SKM-1 (cell line): ENCODE results near the gene PROZ.

Experiments used
- DNase-seq: peaks from one replicate; lab custom pipeline; 2025; ENCODE audit not compliant: unreplicated experiment; lab: John Stamatoyannopoulos, UW

Gene PROZ

GRCh38 chr13:113203507-113204377 is 45.3 kb downstream of the PROZ start:
- DNase-seq, result no peak

- DNase-seq, result no peak
Measured at GRCh38 chr13:113204378-113204734, 45.9 kb downstream of the PROZ start.

DNA sequence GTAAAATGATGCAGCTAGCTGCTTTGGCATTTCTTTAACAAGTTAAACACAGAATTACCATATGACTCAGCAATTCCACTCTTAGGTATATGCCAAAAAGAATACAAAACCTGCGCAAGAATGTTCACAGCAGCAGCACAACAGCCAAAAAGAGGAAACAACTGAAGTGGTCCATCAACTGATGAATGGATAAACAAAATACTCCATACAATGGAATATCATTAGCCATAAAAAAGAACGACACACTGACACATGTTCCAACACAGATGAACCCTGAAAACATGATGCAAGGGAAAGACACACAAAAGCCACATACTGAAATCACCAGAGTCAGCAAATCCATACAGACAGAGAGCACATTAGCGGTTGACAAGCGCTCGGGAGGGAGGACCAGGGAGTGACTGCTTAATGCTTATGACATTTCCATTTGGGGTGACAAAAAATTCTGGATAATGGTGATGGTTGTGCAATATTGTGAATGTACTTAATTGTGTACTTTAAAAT is 47.0 kb downstream of the PROZ start:
- no peak for DNase-seq

GRCh38 chr13:113207460-113207859 is 49.0 kb downstream of the PROZ start:
- DNase-seq, result no peak

GRCh38 chr13:113207890-113208420 is 49.5 kb downstream of the PROZ start:
- no peak for DNase-seq

GRCh38 chr13:113208421-113209335 is 50.2 kb downstream of the PROZ start, which contains the start of gene PCID2:
Gene PCID2, minus strand, starts transcription at chr13:113208669. Its CDS starts 35 bp downstream, at chr13:113208634.
- peak; percentile 60 for DNase-seq

DNA sequence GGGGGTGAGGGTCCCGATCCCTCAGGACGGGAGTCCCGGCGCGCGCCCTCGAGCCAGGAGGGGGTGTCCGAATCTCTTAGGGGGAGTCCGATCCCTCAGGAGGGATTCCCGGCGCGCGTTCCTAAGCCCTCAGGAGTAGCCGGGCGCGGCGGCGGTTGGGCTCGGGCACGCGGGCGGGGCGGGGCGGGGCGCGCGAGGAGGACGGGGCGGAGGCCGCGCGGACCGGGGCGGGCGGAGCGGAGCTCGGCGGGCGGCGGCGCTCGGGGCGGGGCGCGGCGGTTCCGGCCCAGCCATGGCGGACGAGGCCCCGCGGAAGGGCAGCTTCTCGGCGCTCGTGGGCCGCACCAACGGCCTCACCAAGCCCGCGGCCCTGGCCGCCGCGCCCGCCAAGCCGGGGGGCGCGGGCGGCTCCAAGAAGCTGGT is 50.9 kb downstream of the PROZ start, which contains the start of gene CUL4A:
TSS of gene CUL4A (plus strand) at position 278 of the 423 bp plus-strand sequence. CDS start at position 293, 15 bp downstream.
- no peak for DNase-seq

- DNase-seq, result no peak
Measured at GRCh38 chr13:113209759-113210421, 51.4 kb downstream of the PROZ start.

GRCh38 chr13:113210833-113211232 is 52.4 kb downstream of the PROZ start:
- DNase-seq, result no peak

DNA sequence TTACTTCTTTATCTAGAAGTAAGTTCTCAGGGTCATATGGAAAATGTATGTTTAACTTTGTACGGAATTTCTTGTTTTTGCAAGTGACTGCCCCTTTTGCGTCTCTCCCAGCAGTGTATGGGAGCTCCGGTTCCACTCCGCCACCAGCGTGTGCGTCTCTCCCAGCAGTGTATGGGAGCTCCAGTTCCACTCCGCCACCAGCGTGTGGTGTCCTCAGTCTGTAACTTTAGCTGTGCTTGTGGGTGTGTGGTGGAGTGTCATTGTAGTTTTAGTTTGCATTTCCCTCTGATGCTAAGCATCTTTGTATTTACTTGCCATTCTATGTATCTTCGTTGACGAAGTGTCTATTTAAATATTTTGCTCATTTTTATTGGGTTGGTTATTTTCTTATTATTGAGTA is 53.3 kb downstream of the PROZ start:
- DNase-seq, result no peak

DNA sequence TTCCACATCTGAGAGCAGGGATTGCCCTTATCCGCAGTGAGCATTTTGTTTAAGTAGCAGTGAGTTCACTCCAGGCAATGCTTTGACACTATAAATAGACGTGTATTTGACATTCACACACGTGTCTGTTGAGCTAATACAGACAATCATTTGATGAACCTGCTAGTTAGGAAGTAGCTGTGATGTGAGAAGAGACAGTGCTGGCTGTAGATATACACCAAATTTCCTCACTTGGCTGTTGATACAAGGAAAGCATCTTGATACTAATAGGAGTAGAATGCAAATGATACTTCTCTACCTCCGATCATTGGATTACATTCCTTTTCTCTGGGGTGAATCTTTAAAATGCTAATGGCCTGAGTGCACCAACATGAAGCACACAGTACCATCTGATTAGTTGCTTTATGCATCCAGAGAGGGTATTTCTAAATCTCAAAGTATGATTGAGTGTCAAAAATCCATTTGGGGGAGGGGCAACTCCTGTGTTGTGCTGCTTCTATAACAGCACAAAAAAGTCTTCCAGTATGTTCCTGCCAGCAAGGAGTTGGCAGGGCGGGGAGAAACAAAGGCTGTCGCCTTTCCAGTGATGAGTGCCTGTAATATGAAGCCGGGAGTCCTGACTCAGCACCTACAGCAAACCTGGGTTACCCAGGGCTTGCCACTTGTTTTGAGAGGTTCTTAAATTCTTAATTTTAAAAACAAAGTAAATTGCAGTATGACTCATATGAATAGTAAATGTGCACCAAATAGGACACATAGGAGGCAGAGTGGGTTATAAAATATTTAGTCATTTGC is 58.0 kb downstream of the PROZ start:
- DNase-seq, result no peak

- DNase-seq, result no peak
Measured at GRCh38 chr13:113218586-113218985, 60.1 kb downstream of the PROZ start.

- DNase-seq, result no peak
Measured at GRCh38 chr13:113219256-113219940, 61.0 kb downstream of the PROZ start.

DNA sequence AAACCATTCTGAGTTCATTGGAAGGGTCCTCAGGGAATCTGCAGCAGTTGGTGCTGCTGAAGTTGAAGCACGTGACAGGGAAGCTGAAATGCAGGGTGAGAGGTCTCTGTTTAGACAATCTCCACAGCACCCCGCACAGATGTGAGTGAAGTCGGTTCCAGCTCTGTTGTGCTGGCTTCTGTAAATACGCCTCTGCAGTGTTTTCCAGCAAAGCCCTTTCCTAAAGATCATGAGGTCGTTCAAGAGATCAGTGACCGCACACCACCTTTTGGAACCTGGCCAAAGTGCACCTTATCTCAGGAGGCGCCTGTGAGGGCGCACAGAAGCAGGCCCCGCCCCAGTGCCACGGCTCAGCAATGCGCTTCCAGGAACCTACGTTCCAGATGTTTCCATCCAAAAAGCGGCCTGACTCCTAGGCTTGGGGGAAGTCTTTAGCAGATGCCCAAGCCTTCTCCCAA is 61.7 kb downstream of the PROZ start:
- no peak for DNase-seq

DNA sequence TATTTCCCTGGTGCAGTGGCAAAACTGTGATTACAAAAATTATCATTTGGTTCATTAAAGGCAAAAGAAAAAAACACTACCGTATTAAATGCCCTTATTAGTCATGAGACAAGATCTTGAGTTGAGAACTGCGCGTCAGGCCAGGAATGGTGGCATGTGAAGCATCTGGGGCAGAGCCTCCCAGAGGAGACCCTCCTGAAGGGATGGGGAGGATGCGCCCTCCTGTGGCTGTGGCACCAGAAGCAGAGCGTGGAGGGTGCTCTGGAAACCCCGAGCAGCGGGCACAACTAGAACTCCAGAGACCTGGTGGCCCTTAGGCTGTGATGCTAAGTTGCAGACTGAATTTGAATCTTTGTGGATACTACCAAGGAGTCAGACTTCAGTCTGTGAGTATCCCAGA is 62.4 kb downstream of the PROZ start:
- DNase-seq, result no peak
